ENCODE data around the gene BUB1.

DNA sequence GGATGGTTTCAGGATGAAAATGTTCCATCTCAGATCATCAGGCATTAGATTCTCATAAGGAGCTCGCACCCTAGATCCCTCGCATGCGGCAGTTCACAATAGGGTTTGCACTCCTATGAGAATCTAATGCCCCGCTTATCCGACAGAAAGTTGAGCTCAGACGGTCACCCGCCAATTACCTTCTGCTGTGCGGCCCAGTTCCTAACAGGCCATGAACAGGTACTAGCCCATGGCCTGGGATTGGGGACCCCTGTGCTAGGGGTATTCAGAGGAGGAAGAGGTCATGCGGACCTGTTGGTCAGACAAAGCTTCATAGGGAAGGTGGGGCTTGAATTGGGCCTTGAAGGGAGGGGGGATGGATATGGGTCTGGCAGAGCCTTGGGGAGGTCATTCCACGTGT lies 4.4 kb upstream of the BUB1 start:
- TF ChIP-seq ZC3H11A (IDR thresholded peaks at IDR 0.05; ENCODE audit: low read depth, low read length) (no peak), RBFOX2 (IDR thresholded peaks at IDR 0.05; ENCODE audit: low read depth, low read length) (no peak)

Measured in K562 (cell line).